GM18520 (cell line): ENCODE data around the gene ADAMTS7.
"Not testable (repeated sequence)": the region's sequence is repeated elsewhere in the genome, so short reads cannot be mapped to it uniquely, and the experiment has no call there.

Source experiments
- ATAC-seq: cut with Tn5 transposase; IDR thresholded peaks from one replicate; pipeline ENCODE4 v1.9.1; 2021; ENCODE audit not compliant: unreplicated experiment

Gene ADAMTS7

GRCh38 chr15:78831229-78832207, 20.3 kb upstream of the ADAMTS7 start:
- ATAC-seq = no peak

- ATAC-seq = no peak
Measured at GRCh38 chr15:78830514-78831228, 19.4 kb upstream of the ADAMTS7 start.

GRCh38 chr15:78828920-78829319, 17.7 kb upstream of the ADAMTS7 start:
- no peak for ATAC-seq

GRCh38 chr15:78822514-78822913, 11.2 kb upstream of the ADAMTS7 start:
- no peak for ATAC-seq

GRCh38 chr15:78811825-78812183, 540 bp upstream of the ADAMTS7 start:
- no peak for ATAC-seq

GRCh38 chr15:78810362-78811123, 721 bp downstream of the ADAMTS7 start:
- ATAC-seq = no peak

- ATAC-seq = no peak
Measured at GRCh38 chr15:78810003-78810361, 1.3 kb downstream of the ADAMTS7 start.

GRCh38 chr15:78808550-78808949, 2.7 kb downstream of the ADAMTS7 start:
- ATAC-seq = no peak

- no peak for ATAC-seq
Measured at GRCh38 chr15:78807359-78807758, 3.9 kb downstream of the ADAMTS7 start.

- ATAC-seq = no peak
Measured at GRCh38 chr15:78804391-78804792, 6.9 kb downstream of the ADAMTS7 start.

- no peak for ATAC-seq
Measured at GRCh38 chr15:78800806-78801205, 10.5 kb downstream of the ADAMTS7 start.

GRCh38 chr15:78800189-78800588, 11.1 kb downstream of the ADAMTS7 start:
- no peak for ATAC-seq

GRCh38 chr15:78799102-78799501, 12.2 kb downstream of the ADAMTS7 start:
- not testable (repeated sequence) for ATAC-seq

- not testable (repeated sequence) for ATAC-seq
Measured at GRCh38 chr15:78798355-78798754, 12.9 kb downstream of the ADAMTS7 start.

GRCh38 chr15:78797951-78798350, 13.3 kb downstream of the ADAMTS7 start:
- no peak for ATAC-seq

- no peak for ATAC-seq
Measured at GRCh38 chr15:78796510-78796909, 14.8 kb downstream of the ADAMTS7 start.

- no peak for ATAC-seq
Measured at GRCh38 chr15:78795043-78795442, 16.2 kb downstream of the ADAMTS7 start.

- ATAC-seq = not testable (repeated sequence)
Measured at GRCh38 chr15:78794446-78794845, 16.8 kb downstream of the ADAMTS7 start.

- ATAC-seq = no peak
Measured at GRCh38 chr15:78791357-78791756, 19.9 kb downstream of the ADAMTS7 start.

GRCh38 chr15:78790027-78790426, 21.2 kb downstream of the ADAMTS7 start:
- no peak for ATAC-seq

- no peak for ATAC-seq
Measured at GRCh38 chr15:78789615-78790014, 21.6 kb downstream of the ADAMTS7 start.
